M059J (cell line): Measurements from ENCODE around the gene KLHL33. TPM values are rescaled to one million over a fixed set of nuclear protein-coding genes. Genes with fewer than 3 reads are reported as not detected.

ENCODE experiments used
- total RNA-seq: library from RNA; depleted of rRNA; stranded (reverse); fragments of >200 nt; shearing (Covaris generic); gene quantifications from 2 replicates; pipeline ENCODE4 v1.2.3, GENCODE V29; 2014; rRNA removed

KLHL33 gene
- total RNA-seq, 1 experiment from 2014 or later, result not detected

Other genes with a start within 250 kb of the KLHL33 start
- gene OR11G2, start 245.3 kb downstream of the KLHL33 start, total RNA-seq, result not detected in 2 replicates
- gene OR11H6, start 212.5 kb downstream of the KLHL33 start, total RNA-seq, result not detected in 2 replicates
- not detected in 2 replicates for gene OR11H7, start 207.2 kb downstream of the KLHL33 start, total RNA-seq
- gene OR11H4, start 196.9 kb downstream of the KLHL33 start, total RNA-seq, result not detected in 2 replicates
- 4.0 and 9.5 TPM in 2 replicates for gene TTC5, start 130.2 kb downstream of the KLHL33 start, total RNA-seq
- gene CCNB1IP1, start 102.9 kb downstream of the KLHL33 start, total RNA-seq, result 54.8 and 57.0 TPM in 2 replicates
- gene PARP2, start 92.5 kb downstream of the KLHL33 start, total RNA-seq, result 25.4 and 27.8 TPM in 2 replicates
- 14.3 and 16.8 TPM in 2 replicates for gene TEP1, start 22.7 kb downstream of the KLHL33 start, total RNA-seq
- 61.5 and 70.0 TPM in 2 replicates for gene OSGEP, start 18.6 kb upstream of the KLHL33 start, total RNA-seq
- gene APEX1, start 19.1 kb upstream of the KLHL33 start, total RNA-seq, result 46.0 and 64.7 TPM in 2 replicates
- 23.8 and 27.2 TPM in 2 replicates for gene PIP4P1, start 25.3 kb upstream of the KLHL33 start, total RNA-seq
- gene PNP, start 33.2 kb upstream of the KLHL33 start, total RNA-seq, result 79.3 and 84.2 TPM in 2 replicates
- not detected in 2 replicates for gene RNASE10, start 69.4 kb upstream of the KLHL33 start, total RNA-seq
- gene RNASE9, start 124.9 kb upstream of the KLHL33 start, total RNA-seq, result not detected in 2 replicates
- gene RNASE11, start 151.8 kb upstream of the KLHL33 start, total RNA-seq, result not detected in 2 replicates
- gene RNASE12, start 155.2 kb upstream of the KLHL33 start, total RNA-seq, result not detected in 2 replicates
- not detected in 2 replicates for gene OR6S1, start 205.5 kb upstream of the KLHL33 start, total RNA-seq
- gene RNASE4, start 248.4 kb upstream of the KLHL33 start, total RNA-seq, result 12.1 and 13.3 TPM in 2 replicates